Nephron (organoid): Measurements from ENCODE around the gene MCF2.

Experiments
- H3K27ac Mint-ChIP-seq, 3 experiments: 2 replicates each; pipeline ENCODE4 v1.8.0; 2020; ENCODE audit warnings: mixed read lengths in 3 of 3, mild to moderate bottlenecking in 2 of 3, moderate library complexity in 1 of 3
- H3K27me3 Mint-ChIP-seq: 2 replicates; pipeline ENCODE4 v1.8.0; 2021; ENCODE audit warnings: low read depth, mild to moderate bottlenecking, moderate library complexity, mixed read lengths
- H3K36me3 Mint-ChIP-seq: 2 replicates; pipeline ENCODE4 v1.8.0; 2020; ENCODE audit warnings: low read depth, mixed read lengths
- H3K4me1 Mint-ChIP-seq: 2 replicates; pipeline ENCODE4 v1.8.0; 2020; ENCODE audit warnings: mixed read lengths
- H3K4me3 Mint-ChIP-seq, 3 experiments: 2 replicates each; pipeline ENCODE4 v1.8.0; 2020; ENCODE audit warnings: mild to moderate bottlenecking in 3 of 3, mixed read lengths in 3 of 3, moderate library complexity in 2 of 3
- H3K9me3 Mint-ChIP-seq: 2 replicates; pipeline ENCODE4 v1.8.0; 2020; ENCODE audit warnings: mixed read lengths
- CTCF ChIP-seq, 3 experiments: fragments of 200-600 bp; sonication (generic); IDR thresholded peaks; one replicate each; pipeline ENCODE4 v1.5.0; 2021; ENCODE audit warnings: antibody characterized with exemption in 3 of 3; ENCODE audit not compliant: unreplicated experiment in 3 of 3

The MCF2 gene

GRCh38 chrX:139708067-139708466, at the start of gene MCF2:
MCF2 (minus strand) TSS chrX:139708167; CDS start chrX:139651744, 56,423 bp downstream.
- H3K27me3 Mint-ChIP-seq, result no peaks in the 10 kb centered on the region
- no peak within 1 kb of the TSS for H3K27ac Mint-ChIP-seq
- no peak within 1 kb of the TSS for H3K4me3 Mint-ChIP-seq
- no peaks in the 10 kb centered on the region for H3K4me1 Mint-ChIP-seq
- no peak for TF ChIP-seq CTCF (IDR thresholded peaks at IDR 0.05; ENCODE audit: unreplicated experiment in 3 of 3)
- no peaks in the 10 kb centered on the region for H3K36me3 Mint-ChIP-seq
- peaks cover 7% of the 10 kb centered on the region for H3K9me3 Mint-ChIP-seq

GRCh38 chrX:139751053-139751452, 43.1 kb upstream of the MCF2 start:
- Mint-ChIP-seq H3K4me1 (no peaks in the 10 kb centered on the region), H3K9me3 (peaks cover 32% of the 10 kb centered on the region), H3K36me3 (peaks cover 44% of the 10 kb centered on the region), H3K27ac (no peak overlapping the region), H3K4me3 (no peak overlapping the region), H3K27me3 (no peaks in the 10 kb centered on the region)
- TF ChIP-seq CTCF (IDR thresholded peaks at IDR 0.05; ENCODE audit: unreplicated experiment in 3 of 3), result no peak

GRCh38 chrX:139750390-139750789, 42.4 kb upstream of the MCF2 start:
- Mint-ChIP-seq H3K4me1 (no peaks in the 10 kb centered on the region), H3K27ac (no peak overlapping the region), H3K9me3 (peaks cover 25% of the 10 kb centered on the region), H3K4me3 (no peak overlapping the region), H3K36me3 (peaks cover 38% of the 10 kb centered on the region), H3K27me3 (no peaks in the 10 kb centered on the region)
- no peak for TF ChIP-seq CTCF (IDR thresholded peaks at IDR 0.05; ENCODE audit: unreplicated experiment in 3 of 3)

- H3K27me3 Mint-ChIP-seq, result no peaks in the 10 kb centered on the region
- TF ChIP-seq CTCF (IDR thresholded peaks at IDR 0.05; ENCODE audit: unreplicated experiment in 3 of 3), result no peak
- no peaks in the 10 kb centered on the region for H3K4me1 Mint-ChIP-seq
- no peaks in the 10 kb centered on the region for H3K9me3 Mint-ChIP-seq
- peaks cover 12% of the 10 kb centered on the region for H3K36me3 Mint-ChIP-seq
- H3K27ac Mint-ChIP-seq, result no peak overlapping the region
- no peak overlapping the region for H3K4me3 Mint-ChIP-seq
These were observed 31.2 kb upstream of the MCF2 start for GRCh38 chrX:139739138-139739537.

GRCh38 chrX:139738581-139738980, 30.6 kb upstream of the MCF2 start:
- Mint-ChIP-seq H3K4me1 (no peaks in the 10 kb centered on the region), H3K9me3 (no peaks in the 10 kb centered on the region), H3K4me3 (no peak overlapping the region), H3K27me3 (no peaks in the 10 kb centered on the region), H3K27ac (no peak overlapping the region), H3K36me3 (peaks cover 12% of the 10 kb centered on the region)
- no peak for TF ChIP-seq CTCF (IDR thresholded peaks at IDR 0.05; ENCODE audit: unreplicated experiment in 3 of 3)

GRCh38 chrX:139736151-139736550, 28.2 kb upstream of the MCF2 start:
- Mint-ChIP-seq H3K27me3 (no peaks in the 10 kb centered on the region), H3K36me3 (peaks cover 17% of the 10 kb centered on the region), H3K4me1 (no peaks in the 10 kb centered on the region), H3K9me3 (no peaks in the 10 kb centered on the region), H3K27ac (no peak overlapping the region), H3K4me3 (no peak overlapping the region)
- TF ChIP-seq CTCF (IDR thresholded peaks at IDR 0.05; ENCODE audit: unreplicated experiment in 3 of 3), result no peak
